GM23248 (cell line): ENCODE measurements around the gene PRAC1.

Experiments
- EZH2 ChIP-seq: fragments of 200-600 bp; sonication (generic); IDR thresholded peaks from 2 replicates; pipeline ENCODE4 v1.6.1; 2018; ENCODE audit warnings: antibody characterized with exemption, mild to moderate bottlenecking; ENCODE audit not compliant: insufficient read depth, poor library complexity, severe bottlenecking
- EZH2phosphoT487 ChIP-seq: fragments of 200-600 bp; sonication (generic); IDR thresholded peaks from 2 replicates; pipeline ENCODE4 v1.6.1; 2018; ENCODE audit warnings: antibody characterized with exemption, moderate library complexity, mild to moderate bottlenecking, low read depth; ENCODE audit not compliant: insufficient read depth

- no peak for TF ChIP-seq EZH2
- no peak for TF ChIP-seq EZH2phosphoT487
Measured at GRCh38 chr17:48726916-48727286, 4.6 kb upstream of the PRAC1 start.
